ENCODE measurements around the gene PRR29. TPM values are rescaled to one million over a fixed set of nuclear protein-coding genes. Genes with fewer than 3 reads are reported as not detected.
"Not testable (repeated sequence)": the region's sequence is repeated elsewhere in the genome, so short reads cannot be mapped to it uniquely, and the experiment has no call there.

PRR29 gene
- total RNA-seq, 6 experiments from 2014 or later = 0.17 to 0.27 (median 0.19) TPM; not detected in 3

DNA sequence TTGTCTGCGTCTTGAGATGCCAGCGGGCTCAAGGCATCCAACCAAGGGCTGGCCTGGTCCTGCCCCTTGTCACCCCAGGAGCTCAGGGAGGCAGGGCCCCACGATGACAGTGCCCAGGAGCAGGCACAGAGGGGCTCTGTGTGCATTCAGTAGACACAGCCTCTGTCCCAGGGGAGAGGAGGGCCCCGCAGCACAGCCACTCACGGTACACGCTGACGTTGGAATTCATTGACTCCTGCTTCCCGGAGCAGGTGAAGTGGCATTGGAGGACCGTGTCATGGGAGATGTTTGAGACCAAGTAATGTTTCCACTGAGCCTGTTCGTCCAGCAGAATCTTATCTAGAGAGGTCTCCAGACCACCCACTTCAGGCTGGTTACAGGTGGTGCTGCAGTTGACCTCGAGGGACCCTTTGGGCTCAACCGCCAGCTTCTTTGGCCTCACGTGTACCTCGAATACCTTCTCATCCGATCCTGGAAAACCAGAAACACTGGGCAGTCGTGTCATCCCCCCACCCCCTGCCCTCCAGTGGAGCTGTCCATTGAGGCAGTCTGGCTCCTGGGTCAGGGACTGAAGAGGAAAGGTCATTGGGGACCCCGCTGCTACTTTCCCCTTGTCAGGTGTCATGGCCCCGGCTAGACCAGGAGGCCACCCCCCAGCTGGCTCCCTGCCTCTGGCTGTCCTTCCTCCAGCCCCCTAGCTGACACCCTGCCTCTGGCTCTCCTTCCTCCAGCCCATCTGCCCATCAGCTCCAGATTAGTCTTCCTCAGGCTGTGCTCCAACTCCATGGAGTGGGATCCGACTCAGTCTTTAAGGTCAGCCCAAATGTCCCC is 7.0 kb downstream of the PRR29 start:
- Mint-ChIP-seq H3K27ac (no peak overlapping the region), H3K36me3 (ENCODE audit: low read depth) (no peaks in the 10 kb centered on the region; the same call in 1 of the 2 replicates), H3K9me3 (no peaks in the 10 kb centered on the region), H3K27me3 (ENCODE audit: insufficient read depth) (peaks cover 3% of the 10 kb centered on the region), H3K4me3 (no peak overlapping the region; the same call in 1 of the 2 replicates), H3K4me1 (ENCODE audit: low read depth) (peaks cover 47% of the 10 kb centered on the region)
- no peak for TF ChIP-seq CTCF (IDR thresholded peaks at IDR 0.05)
- no peak for DNase-seq

- peaks cover 49% of the 10 kb centered on the region for H3K4me1 Mint-ChIP-seq (ENCODE audit: low read depth)
- H3K27me3 Mint-ChIP-seq (ENCODE audit: insufficient read depth) = no peaks in the 10 kb centered on the region; the same call in 1 of the 2 replicates
- no peak overlapping the region; the same call in 1 of the 2 replicates for H3K4me3 Mint-ChIP-seq
- DNase-seq = no peak
- H3K9me3 Mint-ChIP-seq = no peaks in the 10 kb centered on the region
- H3K36me3 Mint-ChIP-seq (ENCODE audit: low read depth) = no peaks in the 10 kb centered on the region; the same call in 1 of the 2 replicates
- no peak overlapping the region for H3K27ac Mint-ChIP-seq
- no peak for TF ChIP-seq CTCF (IDR thresholded peaks at IDR 0.05)
Measured at GRCh38 chr17:64005734-64006167, 7.6 kb downstream of the PRR29 start.

- no peaks in the 10 kb centered on the region; the same call in 1 of the 2 replicates for H3K27me3 Mint-ChIP-seq (ENCODE audit: insufficient read depth)
- no peak for DNase-seq
- no peak overlapping the region for H3K4me3 Mint-ChIP-seq
- H3K9me3 Mint-ChIP-seq = no peaks in the 10 kb centered on the region
- H3K4me1 Mint-ChIP-seq (ENCODE audit: low read depth) = peaks cover 49% of the 10 kb centered on the region
- H3K27ac Mint-ChIP-seq = no peak overlapping the region
- H3K36me3 Mint-ChIP-seq (ENCODE audit: low read depth) = no peaks in the 10 kb centered on the region; the same call in 1 of the 2 replicates
- TF ChIP-seq CTCF (IDR thresholded peaks at IDR 0.05) = no peak
Measured at GRCh38 chr17:64006361-64007088, 8.4 kb downstream of the PRR29 start.

DNA sequence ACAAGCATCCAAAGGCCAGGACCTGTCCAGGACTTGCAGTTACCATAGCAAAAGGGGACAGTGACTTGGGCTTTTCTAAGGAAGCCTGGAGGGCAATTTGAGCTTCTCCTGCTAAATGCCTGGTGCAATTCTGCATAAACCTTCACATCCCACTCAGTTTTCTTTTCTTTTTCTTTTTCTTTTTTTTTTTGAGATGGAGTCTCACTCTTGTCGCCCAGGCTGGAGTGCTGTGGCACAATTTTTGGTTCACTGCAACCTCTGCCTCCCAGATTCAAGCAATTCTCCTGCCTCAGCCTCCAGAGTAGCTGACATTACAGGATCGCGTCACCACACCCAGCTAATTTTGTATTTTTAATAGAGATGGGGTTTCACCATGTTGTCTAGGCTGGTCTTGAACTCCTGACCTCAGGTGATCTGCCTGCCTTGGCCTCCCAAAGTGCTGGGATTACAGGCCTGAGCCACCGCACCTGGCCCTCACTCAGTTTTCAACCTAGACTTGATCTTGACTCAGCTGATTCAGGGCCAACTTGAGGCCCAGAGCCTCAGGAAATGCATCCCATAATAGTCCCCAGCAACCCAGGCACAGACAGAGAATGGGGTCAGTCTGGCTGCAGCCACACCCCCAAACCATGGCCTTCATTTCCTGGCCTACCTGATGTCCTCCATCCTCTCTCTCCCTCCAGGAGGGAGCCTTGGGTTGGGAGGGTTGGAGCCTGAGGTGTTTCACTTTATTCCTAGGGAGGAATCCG is 9.1 kb downstream of the PRR29 start:
- H3K27ac Mint-ChIP-seq; H3K9me3 Mint-ChIP-seq; H3K36me3 Mint-ChIP-seq (ENCODE audit: low read depth); H3K4me3 Mint-ChIP-seq; H3K27me3 Mint-ChIP-seq (ENCODE audit: insufficient read depth); DNase-seq: not testable (repeated sequence)
- peaks cover 49% of the 10 kb centered on the region for H3K4me1 Mint-ChIP-seq (ENCODE audit: low read depth)

DNA sequence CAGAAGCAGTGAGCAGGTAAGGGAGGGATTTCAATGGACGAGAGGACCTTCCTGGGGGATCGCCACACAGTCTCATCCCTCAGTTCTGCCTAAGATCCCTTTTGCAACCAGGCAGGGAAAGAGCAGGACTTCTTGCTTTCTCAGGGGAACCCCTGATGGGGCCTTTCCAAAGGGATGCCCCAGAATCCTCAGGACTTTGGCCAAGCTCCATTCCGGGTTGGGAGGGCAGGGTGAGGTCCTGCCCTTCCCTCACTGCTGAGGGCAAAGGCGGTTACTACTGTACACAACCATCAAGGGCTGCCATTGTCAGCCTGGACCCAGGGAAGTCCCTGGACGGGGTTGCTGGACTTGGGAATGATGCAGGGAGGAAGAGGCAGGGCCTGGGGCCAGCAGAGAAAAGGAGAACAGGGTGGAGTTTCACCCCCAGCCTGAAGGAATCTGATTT is 9.7 kb downstream of the PRR29 start:
- Mint-ChIP-seq H3K36me3 (ENCODE audit: low read depth) (no peaks in the 10 kb centered on the region; the same call in 1 of the 2 replicates), H3K27me3 (ENCODE audit: insufficient read depth) (peaks cover 4% of the 10 kb centered on the region), H3K27ac (no peak overlapping the region), H3K4me3 (no peak overlapping the region), H3K4me1 (ENCODE audit: low read depth) (peaks cover 49% of the 10 kb centered on the region), H3K9me3 (no peaks in the 10 kb centered on the region)
- no peak for TF ChIP-seq CTCF (IDR thresholded peaks at IDR 0.05)
- DNase-seq = no peak
